Stimulated activated CD4-positive, alpha-beta T cell treated with anti-CD3 and anti-CD28 coated beads, Interleukin-15, amount 100 ng/mL, for 24 hours (primary cell): ENCODE data around the gene MEIS2.

ENCODE experiments used
- DNase-seq: peaks from one replicate; pipeline ENCODE4 v3.0.0-alpha.2; 2020

Gene MEIS2

GRCh38 chr15:37037850-37038715 lies 62.3 kb downstream of the MEIS2 start:
- no peak for DNase-seq

- no peak for DNase-seq
Measured at GRCh38 chr15:37037071-37037655, 63.2 kb downstream of the MEIS2 start.

- DNase-seq, result no peak
Measured at GRCh38 chr15:37034835-37035748, 65.3 kb downstream of the MEIS2 start.

- no peak for DNase-seq
Measured at GRCh38 chr15:37034392-37034791, 66.0 kb downstream of the MEIS2 start.

- DNase-seq, result no peak
Measured at GRCh38 chr15:37032091-37032775, 68.1 kb downstream of the MEIS2 start.

- DNase-seq, result no peak
Measured at GRCh38 chr15:37031198-37031597, 69.2 kb downstream of the MEIS2 start.

- DNase-seq, result no peak
Measured at GRCh38 chr15:37028625-37029296, 71.6 kb downstream of the MEIS2 start.

- DNase-seq, result no peak
Measured at GRCh38 chr15:37020852-37021251, 79.5 kb downstream of the MEIS2 start.

- no peak for DNase-seq
Measured at GRCh38 chr15:37019479-37020433, 80.6 kb downstream of the MEIS2 start.

- no peak for DNase-seq
Measured at GRCh38 chr15:37017031-37017625, 83.2 kb downstream of the MEIS2 start.

GRCh38 chr15:37016231-37016630 lies 84.1 kb downstream of the MEIS2 start:
- DNase-seq, result no peak

- no peak for DNase-seq
Measured at GRCh38 chr15:37015451-37015850, 84.9 kb downstream of the MEIS2 start.

GRCh38 chr15:37015035-37015434 lies 85.3 kb downstream of the MEIS2 start:
- no peak for DNase-seq

GRCh38 chr15:37014566-37014965 lies 85.8 kb downstream of the MEIS2 start:
- no peak for DNase-seq

GRCh38 chr15:37014137-37014536 lies 86.2 kb downstream of the MEIS2 start:
- DNase-seq, result no peak

- DNase-seq, result no peak
Measured at GRCh38 chr15:37010595-37010994, 89.8 kb downstream of the MEIS2 start.

GRCh38 chr15:37009288-37009687 lies 91.1 kb downstream of the MEIS2 start:
- DNase-seq, result no peak

GRCh38 chr15:37008205-37008604 lies 92.1 kb downstream of the MEIS2 start:
- DNase-seq, result no peak

- DNase-seq, result no peak
Measured at GRCh38 chr15:37007301-37007700, 93.0 kb downstream of the MEIS2 start.

- DNase-seq, result no peak
Measured at GRCh38 chr15:37004981-37005735, 95.2 kb downstream of the MEIS2 start.
